ENCODE measurements around the gene RAPGEF2. TPM values are rescaled to one million over a fixed set of nuclear protein-coding genes. Genes with fewer than 3 reads are reported as not detected.

Gene RAPGEF2
- total RNA-seq, 1 donor from 2014 or later: 32.4 TPM

GRCh38 chr4:159069922-159070321, 33.0 kb upstream of the RAPGEF2 start:
- Histone ChIP-seq H3K9me3 (no peaks in the 10 kb centered on the region), H3K4me1 (peaks cover 7% of the 10 kb centered on the region), H3K27me3 (no peaks in the 10 kb centered on the region), H3K36me3 (no peaks in the 10 kb centered on the region), H3K27ac (no peak overlapping the region), H3K4me3 (no peak overlapping the region)
- no peak for TF ChIP-seq CTCF (IDR thresholded peaks at IDR 0.05)
- no peak for TF ChIP-seq POLR2AphosphoS5 (IDR thresholded peaks at IDR 0.05; ENCODE audit: insufficient read depth in 1 of 2, low read depth in 1 of 2)
- TF ChIP-seq POLR2A (IDR thresholded peaks at IDR 0.05): no peak
- intact Hi-C loops (cut with DNase I): no loop called here
- no peak for DNase-seq (ENCODE audit: extremely low spot score in 2 of 2)

GRCh38 chr4:159070742-159071141, 32.1 kb upstream of the RAPGEF2 start:
- Histone ChIP-seq H3K27me3 (no peaks in the 10 kb centered on the region), H3K4me3 (no peak overlapping the region), H3K27ac (no peak overlapping the region), H3K9me3 (no peaks in the 10 kb centered on the region), H3K4me1 (peaks cover 7% of the 10 kb centered on the region), H3K36me3 (no peaks in the 10 kb centered on the region)
- intact Hi-C loops (cut with DNase I): no loop called here
- TF ChIP-seq POLR2A (IDR thresholded peaks at IDR 0.05): no peak
- TF ChIP-seq POLR2AphosphoS5 (IDR thresholded peaks at IDR 0.05; ENCODE audit: insufficient read depth in 1 of 2, low read depth in 1 of 2): no peak
- no peak for TF ChIP-seq CTCF (IDR thresholded peaks at IDR 0.05)
- DNase-seq (ENCODE audit: extremely low spot score in 2 of 2): no peak

GRCh38 chr4:159071178-159071968, 31.5 kb upstream of the RAPGEF2 start:
- no peak overlapping the region for H3K4me3 ChIP-seq
- no peaks in the 10 kb centered on the region for H3K27me3 ChIP-seq
- TF ChIP-seq POLR2A (IDR thresholded peaks at IDR 0.05) (no peak), POLR2AphosphoS5 (IDR thresholded peaks at IDR 0.05; ENCODE audit: insufficient read depth in 1 of 2, low read depth in 1 of 2) (peak in 1 of 2 donors; percentile 38), CTCF (IDR thresholded peaks at IDR 0.05) (no peak)
- no peak overlapping the region for H3K27ac ChIP-seq
- intact Hi-C loops (cut with DNase I): no loop called here
- DNase-seq (ENCODE audit: extremely low spot score in 2 of 2): no peak
- no peaks in the 10 kb centered on the region for H3K9me3 ChIP-seq
- H3K36me3 ChIP-seq: no peaks in the 10 kb centered on the region
- H3K4me1 ChIP-seq: peaks cover 7% of the 10 kb centered on the region

- no peak overlapping the region for H3K27ac ChIP-seq
- TF ChIP-seq CTCF (IDR thresholded peaks at IDR 0.05) (no peak), POLR2AphosphoS5 (IDR thresholded peaks at IDR 0.05; ENCODE audit: insufficient read depth in 1 of 2, low read depth in 1 of 2) (no peak), POLR2A (IDR thresholded peaks at IDR 0.05) (no peak)
- H3K4me1 ChIP-seq: peaks cover 7% of the 10 kb centered on the region
- no peak for DNase-seq (ENCODE audit: extremely low spot score in 2 of 2)
- intact Hi-C loops (cut with DNase I): no loop called here
- no peaks in the 10 kb centered on the region for H3K36me3 ChIP-seq
- H3K9me3 ChIP-seq: no peaks in the 10 kb centered on the region
- H3K27me3 ChIP-seq: no peaks in the 10 kb centered on the region
- no peak overlapping the region for H3K4me3 ChIP-seq
Measured at GRCh38 chr4:159071969-159072765, 30.7 kb upstream of the RAPGEF2 start.
